Measurements from ENCODE around the gene NFAM1. TPM values are rescaled to one million over a fixed set of nuclear protein-coding genes. Genes with fewer than 3 reads are reported as not detected.

Gene NFAM1
- total RNA-seq, 1 donor from 2014 or later: 0.19 TPM

DNA sequence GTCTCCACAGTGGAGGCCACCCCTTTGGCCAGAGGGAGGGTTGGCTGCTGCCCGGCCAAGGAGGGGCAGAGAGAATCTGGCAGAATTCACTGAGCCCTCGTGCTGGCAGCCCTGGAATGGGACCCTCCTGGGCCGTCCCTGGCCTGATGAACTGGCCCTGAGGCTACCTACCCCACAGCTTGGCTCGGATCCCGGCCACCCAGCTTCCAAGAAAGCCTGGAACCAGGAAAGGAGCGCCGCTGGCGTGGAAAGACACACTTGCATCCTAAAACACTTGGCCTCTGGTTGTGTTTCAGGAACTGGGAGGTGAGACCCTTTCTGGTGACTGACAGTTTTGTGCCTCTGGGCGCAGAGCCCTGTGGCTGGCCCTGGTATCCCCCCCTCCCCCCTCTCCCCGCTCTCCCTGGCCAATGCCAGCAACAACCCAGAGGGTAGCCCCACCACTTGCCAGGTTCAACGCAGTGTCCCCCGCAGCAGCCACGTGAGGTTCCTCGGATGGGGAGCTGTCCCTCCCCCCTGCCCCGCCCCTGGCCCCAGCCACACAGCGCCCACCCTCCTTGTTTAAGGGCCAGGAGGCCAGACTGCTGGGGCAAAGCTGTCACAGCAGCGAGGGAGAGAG, 693 bp downstream of the NFAM1 start:
- TF ChIP-seq EZH2phosphoT487 (IDR thresholded peaks at IDR 0.05) (no peak), EZH2 (IDR thresholded peaks at IDR 0.05) (no peak)
- TF ChIP-seq, protein P1, sequence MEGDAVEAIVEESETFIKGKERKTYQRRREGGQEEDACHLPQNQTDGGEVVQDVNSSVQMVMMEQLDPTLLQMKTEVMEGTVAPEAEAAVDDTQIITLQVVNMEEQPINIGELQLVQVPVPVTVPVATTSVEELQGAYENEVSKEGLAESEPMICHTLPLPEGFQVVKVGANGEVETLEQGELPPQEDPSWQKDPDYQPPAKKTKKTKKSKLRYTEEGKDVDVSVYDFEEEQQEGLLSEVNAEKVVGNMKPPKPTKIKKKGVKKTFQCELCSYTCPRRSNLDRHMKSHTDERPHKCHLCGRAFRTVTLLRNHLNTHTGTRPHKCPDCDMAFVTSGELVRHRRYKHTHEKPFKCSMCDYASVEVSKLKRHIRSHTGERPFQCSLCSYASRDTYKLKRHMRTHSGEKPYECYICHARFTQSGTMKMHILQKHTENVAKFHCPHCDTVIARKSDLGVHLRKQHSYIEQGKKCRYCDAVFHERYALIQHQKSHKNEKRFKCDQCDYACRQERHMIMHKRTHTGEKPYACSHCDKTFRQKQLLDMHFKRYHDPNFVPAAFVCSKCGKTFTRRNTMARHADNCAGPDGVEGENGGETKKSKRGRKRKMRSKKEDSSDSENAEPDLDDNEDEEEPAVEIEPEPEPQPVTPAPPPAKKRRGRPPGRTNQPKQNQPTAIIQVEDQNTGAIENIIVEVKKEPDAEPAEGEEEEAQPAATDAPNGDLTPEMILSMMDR (IDR thresholded peaks at IDR 0.05): no peak
- Histone ChIP-seq H3K36me3 (no peaks in the 10 kb centered on the region), H3K4me1 (peaks cover 40% of the 10 kb centered on the region), H3K27me3 (peaks cover 24% of the 10 kb centered on the region), H3F3A (ENCODE audit: low read depth) (peaks cover 22% of the 10 kb centered on the region), H3K4me2 (peak overlapping the region; percentile 64), H3K9me3 (ENCODE audit: low read depth) (no peaks in the 10 kb centered on the region), H3K4me3 (no peak overlapping the region), H2AFZ (replicated peaks) (no peak overlapping the region), H3K27ac (no peak overlapping the region), H3K79me2 (ENCODE audit: low read depth) (no peaks in the 10 kb centered on the region), H3K9ac (no peak overlapping the region), H4K20me1 (ENCODE audit: low read depth) (peaks cover 7% of the 10 kb centered on the region)
- DNase-seq (ENCODE audit: low spot score): no peak
- H3K36me3 Mint-ChIP-seq: no peaks in the 10 kb centered on the region
- no peak overlapping the region for H3K4me3 Mint-ChIP-seq
- H3K27ac Mint-ChIP-seq: peak overlapping the region; percentile 32
- peaks cover 50% of the 10 kb centered on the region for H3K4me1 Mint-ChIP-seq
- no peaks in the 10 kb centered on the region for H3K9me3 Mint-ChIP-seq
- peaks cover 20% of the 10 kb centered on the region for H3K27me3 Mint-ChIP-seq (ENCODE audit: insufficient read depth, low read depth)

DNA sequence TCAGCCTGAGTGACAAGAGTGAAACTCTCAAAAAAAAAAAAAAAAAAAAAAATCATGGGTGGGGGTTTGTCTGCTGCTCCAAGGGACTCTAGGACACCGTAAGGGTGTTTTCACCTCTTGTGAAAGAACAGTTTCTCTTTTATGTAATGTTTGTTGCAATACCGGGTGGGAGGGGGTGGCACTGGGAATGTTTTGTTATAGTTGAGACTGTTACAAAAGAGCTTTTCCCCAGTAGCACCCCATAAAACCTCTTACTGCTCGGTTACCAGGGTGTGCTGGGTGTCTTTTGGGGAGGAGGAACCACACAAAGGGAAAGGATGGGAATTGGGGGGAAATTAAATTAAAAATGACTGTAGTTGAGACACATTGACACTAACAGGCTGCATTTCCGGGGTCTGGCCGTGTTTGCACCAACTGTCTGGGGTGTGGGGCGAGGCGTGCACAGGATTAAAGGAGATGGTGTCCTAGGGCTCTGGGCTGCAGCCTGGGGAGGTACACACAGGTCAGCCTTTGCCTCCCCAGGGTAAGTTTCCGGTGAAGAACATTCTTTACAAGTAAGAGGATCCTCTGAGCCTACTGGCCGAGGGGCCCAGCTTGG, 1.6 kb downstream of the NFAM1 start:
- Histone ChIP-seq H3K79me2 (ENCODE audit: low read depth) (no peaks in the 10 kb centered on the region), H4K20me1 (ENCODE audit: low read depth) (peaks cover 7% of the 10 kb centered on the region), H3K27me3 (peaks cover 24% of the 10 kb centered on the region), H3K36me3 (no peaks in the 10 kb centered on the region), H3K9me3 (ENCODE audit: low read depth) (no peaks in the 10 kb centered on the region), H2AFZ (replicated peaks) (no peak overlapping the region), H3K4me3 (no peak overlapping the region), H3F3A (ENCODE audit: low read depth) (peaks cover 17% of the 10 kb centered on the region), H3K27ac (no peak overlapping the region), H3K4me1 (peaks cover 40% of the 10 kb centered on the region), H3K9ac (no peak overlapping the region), H3K4me2 (peak overlapping the region; percentile 41)
- Mint-ChIP-seq H3K9me3 (peaks cover 3% of the 10 kb centered on the region), H3K4me1 (peaks cover 51% of the 10 kb centered on the region), H3K27ac (peak overlapping the region; percentile 86), H3K4me3 (no peak overlapping the region), H3K27me3 (ENCODE audit: insufficient read depth, low read depth) (peaks cover 27% of the 10 kb centered on the region), H3K36me3 (no peaks in the 10 kb centered on the region)
- TF ChIP-seq EZH2 (IDR thresholded peaks at IDR 0.05): no peak
- TF ChIP-seq, protein P1 (IDR thresholded peaks at IDR 0.05): no peak
- TF ChIP-seq EZH2phosphoT487 (IDR thresholded peaks at IDR 0.05): no peak
- DNase-seq (ENCODE audit: low spot score): no peak

DNA sequence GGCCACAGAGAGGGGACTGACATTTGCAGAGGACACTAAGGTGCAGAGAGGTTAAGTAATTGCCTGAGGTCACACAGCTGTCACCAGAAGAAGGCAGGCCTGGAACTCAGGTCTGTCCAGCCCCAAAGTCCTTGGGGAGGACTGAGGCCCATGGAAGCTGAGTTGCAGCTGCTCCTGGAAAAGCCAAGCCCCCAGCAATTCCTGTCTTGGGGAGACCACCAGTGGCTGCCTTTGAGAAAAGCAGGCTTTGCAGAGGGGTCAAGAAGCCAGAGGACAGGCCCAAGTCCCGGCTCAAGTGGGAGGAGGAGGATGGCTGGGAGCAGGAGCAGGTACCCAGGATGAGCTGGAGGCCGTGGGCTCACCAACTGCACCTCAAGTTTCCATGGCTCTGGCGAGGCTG, 3.4 kb downstream of the NFAM1 start:
- Histone ChIP-seq H3K4me1 (peaks cover 40% of the 10 kb centered on the region), H3K4me3 (no peak overlapping the region), H2AFZ (replicated peaks) (no peak overlapping the region), H3K9me3 (ENCODE audit: low read depth) (no peaks in the 10 kb centered on the region), H4K20me1 (ENCODE audit: low read depth) (peaks cover 3% of the 10 kb centered on the region), H3K27me3 (peaks cover 25% of the 10 kb centered on the region), H3K4me2 (no peak overlapping the region), H3F3A (ENCODE audit: low read depth) (peaks cover 13% of the 10 kb centered on the region), H3K27ac (no peak overlapping the region), H3K9ac (no peak overlapping the region), H3K36me3 (no peaks in the 10 kb centered on the region), H3K79me2 (ENCODE audit: low read depth) (no peaks in the 10 kb centered on the region)
- H3K4me1 Mint-ChIP-seq: peaks cover 58% of the 10 kb centered on the region
- TF ChIP-seq, protein P1 (IDR thresholded peaks at IDR 0.05): peak; percentile 7
- TF ChIP-seq EZH2 (IDR thresholded peaks at IDR 0.05) (no peak), EZH2phosphoT487 (IDR thresholded peaks at IDR 0.05) (no peak)
- peaks cover 3% of the 10 kb centered on the region for H3K9me3 Mint-ChIP-seq
- no peak overlapping the region for H3K27ac Mint-ChIP-seq
- peaks cover 35% of the 10 kb centered on the region for H3K27me3 Mint-ChIP-seq (ENCODE audit: insufficient read depth, low read depth)
- no peak overlapping the region for H3K4me3 Mint-ChIP-seq
- DNase-seq (ENCODE audit: low spot score): no peak
- H3K36me3 Mint-ChIP-seq: no peaks in the 10 kb centered on the region

Measured in neural progenitor cell (in vitro differentiated cells).